ENCODE measurements around the gene ATCAY.
A peak's percentile ranks its signal among the peaks of the same experiment; 100 is the strongest.

The ATCAY gene, protein sequence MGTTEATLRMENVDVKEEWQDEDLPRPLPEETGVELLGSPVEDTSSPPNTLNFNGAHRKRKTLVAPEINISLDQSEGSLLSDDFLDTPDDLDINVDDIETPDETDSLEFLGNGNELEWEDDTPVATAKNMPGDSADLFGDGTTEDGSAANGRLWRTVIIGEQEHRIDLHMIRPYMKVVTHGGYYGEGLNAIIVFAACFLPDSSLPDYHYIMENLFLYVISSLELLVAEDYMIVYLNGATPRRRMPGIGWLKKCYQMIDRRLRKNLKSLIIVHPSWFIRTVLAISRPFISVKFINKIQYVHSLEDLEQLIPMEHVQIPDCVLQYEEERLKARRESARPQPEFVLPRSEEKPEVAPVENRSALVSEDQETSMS

GRCh38 chr19:3880471-3881271 is at the start of gene ATCAY:
Gene ATCAY (plus strand): TSS chr19:3880685. CDS start chr19:3885768, 5,083 bp downstream.
- peak; percentile 9 for DNase-seq

DNA sequence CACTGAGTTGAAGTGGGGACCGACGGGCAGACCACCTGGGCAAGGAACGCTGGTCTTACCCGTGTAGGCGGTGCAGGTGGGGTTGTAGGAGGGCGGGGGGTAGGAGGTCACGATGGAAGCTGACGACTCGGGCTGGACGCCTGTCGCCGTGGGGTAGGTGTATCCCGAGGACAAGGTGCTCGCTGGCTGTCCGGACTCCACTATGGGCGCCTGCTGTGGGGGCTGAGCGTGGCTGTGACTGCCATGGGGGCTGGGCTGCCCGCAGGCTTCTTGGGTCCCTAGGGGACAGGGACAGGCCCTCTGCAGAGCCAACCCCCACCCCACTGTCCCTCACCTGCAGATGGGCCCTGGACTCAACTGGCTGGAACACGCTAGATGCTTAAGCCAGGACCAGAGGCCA is 48.9 kb upstream of the ATCAY start:
- DNase-seq: no peak

GRCh38 chr19:3832001-3832400 is 48.5 kb upstream of the ATCAY start:
- DNase-seq: no peak

- no peak for DNase-seq
Observed at GRCh38 chr19:3833578-3834348, 46.7 kb upstream of the ATCAY start.

DNA sequence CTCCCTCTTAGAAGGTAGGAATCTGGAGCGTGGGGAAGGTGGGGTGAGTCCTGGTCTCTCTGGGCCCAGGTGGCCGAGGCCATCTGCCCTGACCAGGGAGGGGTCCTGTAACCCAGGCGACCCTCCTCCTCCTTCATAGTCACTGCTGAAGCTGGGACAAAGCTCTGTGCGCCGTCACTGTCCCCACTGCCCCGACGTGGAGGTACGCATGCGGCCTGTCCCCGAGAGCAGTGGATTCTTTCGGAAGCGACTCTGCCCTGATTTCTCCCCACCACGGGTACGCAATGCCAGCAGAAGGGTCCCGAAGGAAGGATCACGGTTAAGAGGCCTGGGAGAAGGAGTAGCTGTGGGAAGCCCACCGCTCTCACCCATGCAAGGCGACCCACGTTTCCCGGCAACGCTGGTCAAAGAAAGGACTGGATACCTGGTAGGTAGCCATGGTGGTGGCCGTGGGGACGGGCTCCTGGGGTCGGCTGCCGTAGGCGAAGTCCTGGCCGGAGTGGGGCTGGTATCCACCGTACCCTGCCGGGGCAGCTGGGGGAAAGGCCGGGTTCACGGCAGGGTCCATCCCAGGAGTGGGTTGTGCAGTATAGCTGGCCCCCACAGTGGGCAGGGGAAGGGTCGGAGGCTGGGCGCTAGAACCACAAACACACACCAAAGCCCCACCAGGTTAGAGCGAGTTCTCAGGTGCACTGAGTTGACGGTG is 46.0 kb upstream of the ATCAY start:
- no peak for DNase-seq

DNA sequence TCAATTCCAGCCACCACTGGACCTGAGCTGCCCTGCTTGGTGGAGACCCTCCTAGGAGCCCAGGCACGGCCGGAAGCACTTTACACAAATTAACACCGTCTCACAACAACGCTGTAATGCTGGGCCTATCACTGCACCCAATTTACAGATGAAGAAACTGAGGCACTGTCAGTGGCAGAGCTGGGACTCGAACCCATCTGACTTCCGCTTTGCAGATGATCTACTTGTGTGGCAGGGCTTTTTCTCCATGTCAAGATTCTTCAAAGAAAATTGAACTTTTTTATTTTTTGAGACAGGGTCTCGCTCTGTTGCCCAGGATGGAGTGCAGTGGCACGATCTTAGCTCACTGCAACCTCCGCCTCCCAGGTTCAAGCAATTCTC is 45.4 kb upstream of the ATCAY start:
- DNase-seq: no peak

DNA sequence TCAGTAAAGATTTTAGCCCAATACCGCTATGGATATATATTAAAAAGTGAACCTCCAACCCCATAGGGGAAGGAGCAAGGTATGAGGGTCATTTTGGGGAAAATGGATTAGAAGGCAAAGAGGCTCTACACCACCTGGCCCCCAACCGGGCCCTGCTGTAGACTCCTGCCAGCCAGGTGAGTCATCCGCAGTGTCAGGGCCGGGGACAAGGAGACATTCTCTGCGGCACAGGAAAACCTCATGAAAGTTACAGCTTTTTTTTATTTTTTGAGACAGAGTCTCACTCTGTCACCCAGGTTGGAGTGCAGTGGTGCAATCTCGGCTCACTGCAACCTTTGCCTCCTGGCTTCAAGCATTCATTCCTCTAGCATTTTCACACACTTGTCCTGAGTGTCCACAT is 43.6 kb upstream of the ATCAY start:
- no peak for DNase-seq

DNA sequence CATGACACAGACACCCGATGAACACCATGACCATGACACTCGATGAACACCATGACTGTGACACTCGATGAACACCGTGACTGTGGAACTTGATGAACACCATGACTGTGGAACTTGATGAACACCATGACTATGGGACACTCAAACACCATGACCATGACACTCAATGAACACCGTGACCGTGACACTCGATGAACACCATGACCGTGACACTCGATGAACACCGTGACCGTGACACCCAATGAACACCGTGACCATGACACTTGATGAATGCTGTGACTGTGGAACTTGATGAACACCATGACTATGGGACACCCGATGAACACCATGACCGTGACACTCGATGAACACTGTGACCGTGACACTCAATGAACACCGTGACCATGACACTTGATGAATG is 43.2 kb upstream of the ATCAY start:
- no peak for DNase-seq

GRCh38 chr19:3837922-3838321 is 42.6 kb upstream of the ATCAY start:
- DNase-seq: no peak

DNA sequence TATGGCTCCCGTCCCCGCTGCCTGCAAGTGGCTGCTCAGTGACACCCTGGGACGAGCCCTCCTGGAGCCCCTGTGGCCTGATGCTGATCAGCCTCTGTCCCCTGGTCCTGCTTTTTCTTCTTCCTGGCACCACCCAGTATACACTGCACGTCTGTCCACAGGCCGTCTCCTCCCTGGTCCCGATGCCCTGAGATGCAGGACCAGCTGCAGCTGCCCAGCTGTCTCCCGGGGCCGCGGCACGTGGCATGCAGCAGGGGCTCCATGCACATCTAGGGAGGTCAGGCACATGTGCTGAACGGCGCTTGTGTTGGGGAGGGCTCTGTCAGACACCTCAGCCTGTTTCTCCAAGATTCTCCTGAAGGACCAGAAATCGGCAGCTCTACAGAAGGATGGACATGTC is 41.8 kb upstream of the ATCAY start:
- no peak for DNase-seq

DNA sequence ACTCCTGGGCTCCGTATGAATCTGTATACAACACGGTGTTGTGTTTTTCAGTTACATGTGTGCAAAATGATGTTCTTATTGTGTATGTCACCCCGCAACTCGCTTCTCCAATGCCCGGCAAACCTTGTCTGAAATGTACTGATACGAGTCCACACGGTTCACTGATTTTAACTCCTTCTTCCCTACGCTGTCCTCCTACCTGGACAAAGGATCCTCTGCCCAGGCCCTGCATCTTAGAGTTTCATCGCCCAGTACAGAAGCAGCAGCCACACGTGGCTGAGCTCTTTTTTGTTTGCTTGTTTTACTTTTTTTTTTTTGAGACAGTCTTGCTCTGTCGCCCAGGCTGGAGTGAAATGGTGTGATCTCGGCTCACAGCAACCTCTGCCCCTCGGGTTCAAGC is 40.5 kb upstream of the ATCAY start:
- DNase-seq: no peak

DNA sequence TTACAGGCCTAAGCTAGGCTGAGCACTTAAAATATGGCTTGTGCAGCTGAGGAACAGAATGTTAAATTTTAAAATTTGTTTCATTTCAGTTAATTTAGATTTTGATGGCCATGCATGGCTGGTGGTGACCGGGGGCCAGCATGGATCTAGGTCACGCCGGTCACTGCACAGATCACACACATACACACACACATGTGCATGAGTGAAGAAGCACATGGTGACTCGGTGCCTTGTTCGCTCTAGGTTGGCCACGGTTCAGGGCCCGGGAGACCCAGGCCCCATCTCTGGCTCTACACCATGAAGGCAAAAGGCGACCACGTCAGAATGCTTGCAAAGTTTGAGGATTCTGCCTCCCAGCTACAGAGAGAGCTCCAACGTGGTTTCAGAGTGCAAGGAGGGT is 39.7 kb upstream of the ATCAY start:
- DNase-seq: no peak

- no peak for DNase-seq
Observed at GRCh38 chr19:3842948-3843347, 37.5 kb upstream of the ATCAY start.

GRCh38 chr19:3844596-3844995 is 35.9 kb upstream of the ATCAY start:
- peak; percentile 28 for DNase-seq

GRCh38 chr19:3849092-3849491 is 31.4 kb upstream of the ATCAY start:
- peak; percentile 10 for DNase-seq

GRCh38 chr19:3849787-3850186 is 30.7 kb upstream of the ATCAY start:
- no peak for DNase-seq

DNA sequence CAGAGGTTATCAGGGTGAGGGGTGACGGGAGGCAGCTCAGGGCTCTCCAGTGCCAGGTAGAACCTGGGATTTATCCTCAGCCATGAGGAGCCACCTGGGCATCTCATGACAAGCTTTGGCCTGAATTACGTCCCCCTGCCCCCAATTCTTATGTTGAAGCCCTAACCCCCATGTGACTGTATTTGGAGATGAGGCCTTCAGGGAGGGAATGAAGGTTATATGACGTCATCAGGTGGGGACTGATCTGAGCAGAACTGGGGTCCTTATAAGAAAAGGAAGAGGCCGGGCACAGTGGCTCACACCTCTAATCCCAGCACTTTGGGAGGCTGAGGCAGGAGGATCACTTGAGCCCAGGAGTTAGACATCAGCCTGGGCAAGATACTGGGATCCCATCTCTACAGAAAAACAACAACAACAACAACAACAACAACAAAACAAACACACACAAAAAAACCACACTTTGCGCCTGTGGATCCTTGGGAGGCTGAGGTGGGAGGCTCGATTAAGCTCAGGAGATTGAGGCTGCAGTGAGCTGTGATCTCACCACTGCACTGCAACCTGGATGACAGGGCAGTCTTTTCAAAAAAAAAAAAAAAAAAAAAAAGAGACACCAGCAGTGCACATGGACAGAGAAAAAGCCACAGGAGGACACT is 30.0 kb upstream of the ATCAY start:
- DNase-seq: no peak

DNA sequence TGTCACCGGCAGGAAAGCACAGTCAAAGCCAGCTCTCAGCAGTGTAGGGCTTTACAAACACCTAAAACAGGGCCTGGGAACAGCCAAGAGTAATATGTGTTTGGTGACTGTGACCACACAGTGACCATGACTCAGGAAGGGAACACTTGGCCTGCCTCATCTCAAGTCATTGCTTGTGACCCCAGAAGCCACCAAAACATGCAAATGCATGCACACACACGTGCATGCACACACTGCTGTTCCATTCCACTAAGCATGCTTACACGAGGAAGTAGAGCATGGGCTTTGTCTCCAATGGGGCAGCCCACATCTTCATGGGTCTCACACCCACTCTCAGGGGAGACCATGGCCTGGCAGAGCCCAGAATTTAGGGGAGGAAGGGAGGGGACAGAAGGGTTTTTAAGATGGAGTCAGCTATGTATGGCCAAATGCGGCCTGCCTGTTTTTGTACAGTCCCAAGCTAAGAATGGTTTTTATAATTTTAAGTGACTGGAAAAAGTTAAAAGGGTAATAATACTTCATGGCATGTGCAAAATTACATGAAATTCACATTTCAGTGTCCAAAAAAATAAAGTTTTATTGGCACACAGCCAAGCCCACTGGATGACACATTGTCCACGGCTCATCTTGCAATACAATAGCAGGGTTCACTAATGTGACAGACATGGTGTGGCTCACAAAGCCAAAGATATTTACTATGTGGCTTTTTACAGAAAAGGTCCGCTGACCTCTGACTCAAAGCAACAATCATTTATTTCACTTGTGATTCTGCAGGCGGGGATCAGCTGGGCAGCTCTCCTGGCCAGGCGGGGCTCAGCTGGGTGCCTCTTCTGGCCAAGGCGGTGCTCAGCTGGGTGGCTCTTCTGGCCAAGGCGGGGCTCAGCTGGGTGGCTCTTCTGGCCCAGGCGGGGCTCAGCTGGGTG is 29.0 kb upstream of the ATCAY start:
- no peak for DNase-seq

DNA sequence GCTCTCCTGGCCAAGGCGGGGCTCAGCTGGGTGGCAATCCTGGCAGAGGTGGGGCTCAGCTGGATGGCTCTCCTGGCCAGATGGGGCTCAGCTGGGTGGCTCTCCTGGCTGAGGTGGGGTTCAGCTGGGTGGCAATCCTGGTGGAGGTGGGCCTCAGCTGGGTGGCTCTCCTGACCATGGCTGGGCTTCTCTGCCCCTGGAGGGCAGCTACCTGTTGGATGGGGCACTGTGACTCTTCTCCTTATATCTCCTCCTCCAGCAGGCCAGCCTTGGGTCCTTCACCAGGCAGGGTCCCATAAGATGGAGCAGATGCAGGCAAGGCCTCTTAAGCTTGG is 28.3 kb upstream of the ATCAY start:
- DNase-seq: no peak

DNA sequence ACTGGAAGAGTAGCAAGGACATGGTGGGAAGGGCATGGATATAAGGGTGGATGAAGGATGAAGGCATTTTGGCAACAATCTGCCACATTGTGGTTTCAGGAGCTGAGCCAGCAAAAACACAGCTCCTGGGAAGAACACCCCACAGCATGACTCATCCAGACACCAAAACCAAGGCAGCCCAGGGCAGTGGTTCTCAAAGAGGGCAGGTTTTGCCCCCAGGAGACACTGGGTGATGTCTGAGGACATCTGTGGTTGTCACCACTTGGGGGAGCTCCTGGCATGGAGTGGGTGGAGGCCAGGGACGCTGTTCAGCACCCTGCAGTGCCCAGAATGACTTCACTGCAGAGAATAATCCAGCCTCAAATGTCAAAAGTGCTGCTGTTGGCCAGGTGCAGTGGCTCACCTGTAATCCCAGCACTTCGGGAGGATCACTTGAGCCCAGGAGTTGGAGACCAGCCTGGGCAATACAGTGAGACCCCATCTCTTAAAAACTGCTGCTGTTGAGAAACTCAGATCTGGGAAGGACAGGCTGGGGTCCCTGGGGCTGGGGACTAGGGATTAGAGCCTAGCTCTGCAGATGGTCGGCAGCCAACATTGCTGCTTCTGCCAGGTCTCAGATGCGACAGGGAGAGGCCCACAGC is 27.8 kb upstream of the ATCAY start:
- peak; percentile 83 for DNase-seq

GRCh38 chr19:3855320-3855719 is 25.2 kb upstream of the ATCAY start:
- DNase-seq: no peak

Measured in fibroblast of skin of right biceps (primary cell).